GM21619 (cell line): ENCODE data around the gene HS6ST2.
"Not testable (repeated sequence)": the region's sequence is repeated elsewhere in the genome, so short reads cannot be mapped to it uniquely, and the experiment has no call there.

Source experiments
- ATAC-seq: cut with Tn5 transposase; IDR thresholded peaks from one replicate; pipeline ENCODE4 v1.9.1; 2021; ENCODE audit not compliant: unreplicated experiment

Gene HS6ST2

GRCh38 chrX:132958091-132958703, at the start of gene HS6ST2:
Gene HS6ST2, minus strand, starts transcription at chrX:132958629.
- no peak for ATAC-seq

DNA sequence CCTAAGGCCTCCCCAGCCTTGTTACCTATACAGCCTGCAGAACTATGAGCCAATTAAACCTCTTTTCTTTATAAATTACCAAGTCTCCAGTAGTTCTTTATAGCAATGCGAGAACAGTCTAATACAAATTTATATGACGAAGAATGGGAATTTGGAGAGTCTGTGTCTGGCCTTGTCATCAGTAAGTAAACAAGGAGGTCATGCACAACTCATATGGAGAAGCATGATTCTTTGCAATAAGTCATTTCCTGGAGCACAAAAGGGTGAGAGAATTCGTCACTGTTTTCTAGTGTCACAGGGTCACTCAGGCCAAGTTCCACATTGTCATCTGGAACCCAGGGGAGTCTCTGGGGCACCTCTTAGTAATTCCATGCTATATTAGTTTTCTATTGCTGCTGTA, 49.0 kb upstream of the HS6ST2 start:
- ATAC-seq: no peak

DNA sequence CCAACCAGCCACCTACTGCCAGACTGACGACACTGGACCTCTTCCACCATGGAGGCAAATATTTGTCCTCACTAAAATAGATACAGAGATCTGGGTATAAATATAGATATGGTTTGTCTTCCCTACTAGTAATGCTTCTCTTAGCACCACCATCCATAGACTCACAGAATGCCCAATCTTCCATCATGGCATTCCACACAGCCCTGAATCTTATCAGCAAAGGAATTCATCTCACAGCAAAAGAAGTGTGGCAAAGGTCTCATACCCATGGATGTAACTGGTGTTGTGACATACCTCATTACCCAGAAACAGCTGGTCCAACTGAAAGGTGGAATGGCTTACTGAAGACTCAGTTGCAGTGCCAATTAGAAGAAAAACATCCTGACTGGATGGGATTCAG, 47.2 kb upstream of the HS6ST2 start:
- no peak for ATAC-seq

- no peak for ATAC-seq
These were observed 46.6 kb upstream of the HS6ST2 start for GRCh38 chrX:133005042-133005441.

GRCh38 chrX:132999209-132999608, 40.8 kb upstream of the HS6ST2 start:
- no peak for ATAC-seq

- ATAC-seq: no peak
These were observed 32.4 kb upstream of the HS6ST2 start for GRCh38 chrX:132990835-132991234.

DNA sequence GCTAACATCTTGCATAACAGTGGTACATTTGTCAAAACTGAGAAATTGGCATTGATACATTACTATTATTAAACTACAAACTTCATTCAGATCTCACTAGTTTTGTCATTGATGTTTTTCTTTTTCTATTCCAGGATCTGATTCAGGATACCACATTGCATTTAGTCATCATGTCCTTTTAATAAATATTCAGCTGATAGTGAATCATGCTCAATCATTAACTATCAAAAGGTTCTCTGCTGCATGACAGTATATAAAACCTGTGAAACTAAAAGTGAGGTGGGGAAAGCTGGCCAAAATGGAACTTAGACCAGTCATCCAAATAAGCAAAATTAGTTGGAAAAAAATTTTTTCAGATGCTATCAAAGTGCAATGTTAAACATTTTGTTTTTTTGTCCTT, 28.1 kb upstream of the HS6ST2 start:
- ATAC-seq: no peak

GRCh38 chrX:132984058-132984650, 25.7 kb upstream of the HS6ST2 start:
- ATAC-seq: no peak

DNA sequence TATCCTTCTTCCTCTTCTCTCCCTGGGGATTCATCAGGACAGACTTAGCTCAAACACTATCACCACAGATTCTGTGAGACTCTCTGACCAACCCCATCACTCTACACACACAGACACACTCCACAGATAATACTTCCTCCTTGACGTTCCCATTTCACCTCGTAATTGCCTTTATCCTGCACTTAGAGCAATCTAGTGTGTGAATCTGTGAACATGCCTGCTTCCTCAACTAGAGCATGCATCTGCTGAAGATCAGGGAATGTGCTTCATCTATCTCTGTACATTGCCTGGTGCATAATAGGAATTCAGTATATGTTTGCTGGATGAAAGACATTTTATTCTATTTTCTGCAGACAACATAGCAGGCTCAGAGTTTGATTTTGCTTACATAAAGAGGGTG, 25.1 kb upstream of the HS6ST2 start:
- ATAC-seq: no peak

- not testable (repeated sequence) for ATAC-seq
These were observed 21.6 kb upstream of the HS6ST2 start for GRCh38 chrX:132980035-132980434.

DNA sequence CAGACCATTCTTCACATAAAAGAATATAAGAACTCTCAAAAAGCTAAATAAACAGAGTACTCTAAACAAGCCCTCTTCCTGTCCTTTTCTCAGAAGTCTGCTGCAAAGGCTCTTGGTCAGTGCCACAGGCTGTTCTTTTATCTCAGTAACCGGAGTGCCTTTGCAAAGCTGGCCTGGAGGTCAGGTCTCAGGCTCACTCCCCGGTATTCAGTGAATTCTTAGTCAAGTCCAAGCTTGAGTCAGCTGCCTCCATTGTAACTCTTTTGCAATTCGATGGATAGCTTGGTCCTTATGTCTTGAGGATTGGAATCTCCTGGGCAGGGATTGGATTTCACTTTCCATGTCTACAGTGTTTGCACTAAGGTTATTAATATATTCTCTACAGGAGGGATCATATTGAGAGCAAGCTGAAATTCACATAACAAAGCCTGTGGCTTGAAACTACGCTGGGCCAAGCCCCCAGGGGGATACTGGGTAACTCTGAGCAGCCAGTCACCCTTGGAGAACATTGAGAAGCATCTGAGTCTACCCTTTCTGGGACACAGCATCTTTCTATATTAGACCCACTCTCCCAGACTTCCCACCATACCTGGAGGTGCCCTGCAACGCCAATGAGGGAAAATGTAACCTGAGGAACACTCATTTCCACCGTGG, 10.0 kb upstream of the HS6ST2 start:
- no peak for ATAC-seq

GRCh38 chrX:132967049-132967448, 8.6 kb upstream of the HS6ST2 start:
- no peak for ATAC-seq

GRCh38 chrX:132965461-132965860, 7.0 kb upstream of the HS6ST2 start:
- ATAC-seq: no peak

DNA sequence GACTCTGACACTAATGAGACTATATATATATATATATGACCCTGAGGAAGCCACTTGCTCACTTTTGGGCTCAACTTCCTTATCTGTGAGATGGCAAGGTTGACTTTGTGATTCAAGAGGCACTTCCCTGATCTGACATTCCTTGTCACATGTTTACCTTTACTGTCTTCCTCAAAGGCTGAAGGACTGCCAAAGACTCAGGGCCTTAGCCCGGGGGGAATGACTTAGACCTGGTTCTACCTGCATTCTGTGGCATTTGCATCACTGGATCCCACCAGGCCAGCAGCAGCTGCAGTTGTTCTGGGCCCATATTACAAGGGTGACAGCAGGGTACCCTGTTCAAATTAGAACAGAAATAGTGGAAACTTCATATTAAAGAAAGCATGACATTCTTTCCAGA, 3.1 kb upstream of the HS6ST2 start:
- ATAC-seq: no peak

DNA sequence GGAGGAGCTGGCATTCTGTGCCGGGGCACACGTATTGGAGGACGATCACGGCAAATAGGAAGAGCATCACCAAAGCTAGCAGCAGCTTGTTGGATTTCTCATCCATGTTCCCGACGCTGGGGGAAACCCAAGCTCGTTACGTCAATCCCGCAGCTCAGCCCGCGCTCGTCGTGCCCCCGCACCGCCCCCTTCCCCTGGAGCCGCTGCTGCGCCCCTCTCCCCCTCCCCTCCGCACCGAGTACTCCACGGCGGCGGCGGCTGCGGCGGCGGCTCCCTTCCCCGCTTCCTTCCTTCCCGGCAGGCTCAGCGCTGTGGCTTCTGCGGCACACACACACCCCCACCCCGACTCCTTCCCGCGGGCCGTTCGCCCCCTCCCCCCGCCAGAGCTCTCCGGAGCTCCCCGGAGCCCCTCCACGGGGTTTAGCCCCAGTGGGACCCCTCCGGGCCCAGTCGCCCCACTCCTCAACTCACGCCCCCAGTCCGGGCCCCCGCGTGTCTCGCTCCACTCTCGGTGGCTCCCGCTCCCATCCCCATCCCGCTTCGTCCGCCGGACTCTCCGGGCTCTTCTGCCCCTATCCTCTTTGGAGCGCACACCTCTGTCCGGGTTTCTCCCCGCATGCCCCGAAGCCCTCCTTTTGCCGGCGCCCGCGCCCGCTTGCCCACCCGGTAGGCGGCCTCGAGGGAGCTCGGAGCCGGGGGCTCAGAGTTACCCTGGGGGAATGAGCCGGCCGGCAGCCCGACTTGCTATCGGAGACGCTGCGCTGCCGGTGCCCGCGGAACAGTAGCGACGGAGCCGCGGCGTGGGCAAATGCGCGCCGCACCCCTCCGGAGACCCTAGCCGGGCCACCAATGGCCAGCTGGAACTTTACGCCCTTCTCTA, 978 bp downstream of the HS6ST2 start:
- no peak for ATAC-seq

- ATAC-seq: no peak
These were observed 1.8 kb downstream of the HS6ST2 start for GRCh38 chrX:132956421-132957210.

DNA sequence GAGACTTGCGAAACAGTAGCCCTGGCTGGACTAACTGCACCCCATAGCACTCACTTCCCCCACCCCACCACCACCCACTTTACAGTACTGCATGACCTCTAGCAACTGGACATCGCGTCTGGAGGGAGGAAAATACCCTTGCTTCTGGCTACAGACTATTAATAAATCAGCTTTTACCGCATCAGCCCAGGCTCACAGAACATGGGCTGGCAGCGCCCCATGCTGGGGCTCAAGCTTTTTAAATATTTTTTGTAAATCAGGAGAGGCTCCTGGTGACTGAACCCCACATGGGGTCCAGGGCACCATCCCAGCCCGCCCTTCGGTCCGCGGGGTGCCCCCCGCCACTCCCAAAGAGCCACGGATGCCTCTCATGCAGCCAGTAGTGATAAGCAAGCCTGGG, 2.7 kb downstream of the HS6ST2 start:
- ATAC-seq: no peak

DNA sequence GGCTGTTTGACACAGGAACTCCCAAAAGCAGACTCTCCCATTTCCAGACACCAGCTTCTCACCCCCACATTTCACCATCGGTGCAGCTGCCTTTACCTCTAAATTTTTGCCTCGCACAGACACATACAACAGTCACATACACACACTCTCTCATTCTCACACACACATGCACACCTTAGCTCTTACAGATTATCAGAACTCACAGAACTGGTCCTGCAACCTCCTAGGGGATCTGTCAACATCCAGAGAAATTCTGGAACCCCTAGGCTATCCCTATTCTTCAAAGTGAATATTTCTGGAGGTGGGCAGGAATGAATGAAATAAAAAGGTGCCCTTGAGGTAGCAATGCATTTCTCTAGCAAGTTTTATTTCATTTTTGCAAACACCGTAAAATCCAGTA, 4.1 kb downstream of the HS6ST2 start:
- no peak for ATAC-seq

DNA sequence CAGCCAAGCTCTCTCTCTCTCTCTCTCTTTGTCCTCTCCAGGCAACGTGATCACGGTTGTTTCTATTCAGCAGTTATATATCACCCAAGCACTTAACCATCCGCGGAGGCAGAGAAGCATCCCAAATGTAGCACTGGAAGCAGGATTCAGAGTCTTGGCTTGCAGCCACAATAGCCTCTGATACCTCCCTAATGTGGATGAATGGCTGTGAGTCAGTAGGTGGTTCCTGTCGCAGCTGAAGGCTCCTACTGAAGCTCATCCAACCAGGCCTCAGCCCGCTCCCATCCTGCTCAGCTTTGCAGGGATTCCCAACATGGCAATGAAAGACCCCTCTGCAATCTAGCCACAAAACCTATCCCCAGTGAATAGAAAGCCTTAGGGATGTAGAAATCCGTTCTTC, 5.1 kb downstream of the HS6ST2 start:
- no peak for ATAC-seq

GRCh38 chrX:132948648-132949260, 9.7 kb downstream of the HS6ST2 start:
- no peak for ATAC-seq
